ENCODE results near the gene ALDOC. TPM values are rescaled to one million over a fixed set of nuclear protein-coding genes. Genes with fewer than 3 reads are reported as not detected.

Gene ALDOC
- total RNA-seq, 3 donors from 2014 or later: 19.7 to 191 (median 40.7) TPM

- Histone ChIP-seq H3K4me1 (no peaks in the 10 kb centered on the region), H3K27me3 (no peaks in the 10 kb centered on the region), H3K4me3 (peak overlapping the region; percentile 77 to 99 (median 94)), H3K9me3 (no peaks in the 10 kb centered on the region), H3K36me3 (no peaks in the 10 kb centered on the region), H3K27ac (peak overlapping the region in 1 of 2 donors; percentile 90)
- intact Hi-C loops (cut with DNase I; ENCODE audit: low total_unique reads): no loop called here
- no peak for DNase-seq (ENCODE audit: low spot score in 2 of 2)
- TF ChIP-seq POLR2AphosphoS5 (IDR thresholded peaks at IDR 0.05) (no peak), POLR2A (IDR thresholded peaks at IDR 0.05) (no peak), CTCF (IDR thresholded peaks at IDR 0.05) (no peak)
Observed at GRCh38 chr17:28572259-28573039, 4.2 kb downstream of the ALDOC start.

- no peaks in the 10 kb centered on the region for H3K9me3 ChIP-seq
- peak; percentile 91 to 94 for DNase-seq (ENCODE audit: low spot score in 2 of 2)
- TF ChIP-seq POLR2AphosphoS5 (IDR thresholded peaks at IDR 0.05): peak; percentile 62 to 87 (median 66)
- no peak for TF ChIP-seq CTCF (IDR thresholded peaks at IDR 0.05)
- TF ChIP-seq POLR2A (IDR thresholded peaks at IDR 0.05): peak; percentile 47
- no peaks in the 10 kb centered on the region for H3K36me3 ChIP-seq
- intact Hi-C loops (cut with DNase I; ENCODE audit: low total_unique reads): no loop called here
- no peaks in the 10 kb centered on the region for H3K27me3 ChIP-seq
- no peaks in the 10 kb centered on the region for H3K4me1 ChIP-seq
- peak within 1 kb of the TSS; percentile 90 to 91 for H3K27ac ChIP-seq
- H3K4me3 ChIP-seq: peak within 1 kb of the TSS; percentile 77 to 99 (median 94)
Observed at GRCh38 chr17:28571361-28572122, 5.2 kb downstream of the ALDOC start, which contains the start of gene PIGS. PIGS (minus strand) TSS chr17:28571524; CDS start chr17:28571496, 28 bp downstream.

- H3K27me3 ChIP-seq: no peaks in the 10 kb centered on the region
Observed at GRCh38 chr17:28570716-28571360, 5.9 kb downstream of the ALDOC start.

GRCh38 chr17:28569446-28569845 lies 7.2 kb downstream of the ALDOC start:
- Histone ChIP-seq H3K27ac (no peak overlapping the region), H3K4me3 (no peak overlapping the region), H3K27me3 (no peaks in the 10 kb centered on the region), H3K4me1 (no peaks in the 10 kb centered on the region), H3K36me3 (no peaks in the 10 kb centered on the region), H3K9me3 (no peaks in the 10 kb centered on the region)
- intact Hi-C loops (cut with DNase I; ENCODE audit: low total_unique reads): no loop called here
- DNase-seq (ENCODE audit: low spot score in 2 of 2): no peak
- TF ChIP-seq POLR2AphosphoS5 (IDR thresholded peaks at IDR 0.05) (no peak), CTCF (IDR thresholded peaks at IDR 0.05) (no peak), POLR2A (IDR thresholded peaks at IDR 0.05) (no peak)

More at GRCh38 chr17:28570716-28571360, 5.9 kb downstream of the ALDOC start:
- no peaks in the 10 kb centered on the region for H3K36me3 ChIP-seq
- H3K4me3 ChIP-seq: peak overlapping the region; percentile 77 to 99 (median 94)
- H3K9me3 ChIP-seq: no peaks in the 10 kb centered on the region
- no peak for TF ChIP-seq POLR2AphosphoS5 (IDR thresholded peaks at IDR 0.05)
- TF ChIP-seq CTCF (IDR thresholded peaks at IDR 0.05): no peak
- TF ChIP-seq POLR2A (IDR thresholded peaks at IDR 0.05): no peak
- no peaks in the 10 kb centered on the region for H3K4me1 ChIP-seq
- peak overlapping the region; percentile 90 to 91 for H3K27ac ChIP-seq
- DNase-seq (ENCODE audit: low spot score in 2 of 2): peak in 1 of 2 donors; percentile 33
- intact Hi-C loops (cut with DNase I; ENCODE audit: low total_unique reads): no loop called here

Data from breast epithelium (tissue), 4 donors.